Panc1 (cell line): ENCODE results near the gene SDF2L1. TPM values are rescaled to one million over a fixed set of nuclear protein-coding genes. Genes with fewer than 3 reads are reported as not detected.

ENCODE experiments used
- ATAC-seq: fragments of 200-7000 bp; cut with Tn5 transposase; 2 replicates; pipeline ENCODE4 v1.9.1; 2020; ENCODE audit warnings: mild to moderate bottlenecking, moderate library complexity
- BruUV-seq: library from RNA; stranded (reverse); fragments of 400-500 nt; replicated peaks from 2 replicates; lab custom pipeline; 2021; lab: Mats Ljungman, UMichigan
- CTCF ChIA-PET: fragments of 300-600 bp; sonication (Branson Sonifier 250); formaldehyde crosslinking; loops from one replicate; lab custom pipeline; 2022; ENCODE audit warnings: antibody characterized with exemption; lab: Charles Lee
- POLR2A ChIA-PET: fragments of 300-600 bp; sonication (Branson Sonifier 250); formaldehyde crosslinking; loops from one replicate; lab custom pipeline; 2022; ENCODE audit warnings: antibody characterized with exemption; lab: Charles Lee
- DNase-seq: peaks from one replicate; pipeline ENCODE4 v3.0.0-alpha.2; 2010; ENCODE audit warnings: low read depth, low spot score
- H3K27ac ChIP-seq: 2 replicates; pipeline ENCODE4 v1.5.1; 2011; ENCODE audit warnings: mild to moderate bottlenecking, low read length, inconsistent platforms
- H3K27me3 ChIP-seq: fragments of 200-500 bp; sonication (Bioruptor generic); 2 replicates; pipeline ENCODE4 v1.6.0; 2014; ENCODE audit warnings: low read length, inconsistent platforms; ENCODE audit not compliant: control insufficient read depth, insufficient read depth
- H3K36me3 ChIP-seq: fragments of 200-500 bp; sonication (Bioruptor generic); 2 replicates; pipeline ENCODE4 v1.5.1; 2014; ENCODE audit warnings: inconsistent platforms, mild to moderate bottlenecking, low read length, moderate library complexity; ENCODE audit not compliant: control insufficient read depth, insufficient read depth
- H3K4me1 ChIP-seq: 2 replicates; pipeline ENCODE4 v1.5.1; 2011; ENCODE audit warnings: inconsistent platforms, mild to moderate bottlenecking, low read length, moderate library complexity; ENCODE audit not compliant: control insufficient read depth, insufficient read depth
- H3K4me3 ChIP-seq, 2 experiments: 2 replicates each; pipeline ENCODE4 v1.5.1; 2011 to 2012; ENCODE audit warnings: low read depth in 2 of 2, low read length in 2 of 2, mild to moderate bottlenecking in 2 of 2, inconsistent platforms in 1 of 2, moderate library complexity in 1 of 2
- H3K9me3 ChIP-seq: fragments of 200-500 bp; sonication (Bioruptor generic); 2 replicates; pipeline ENCODE4 v1.5.1; 2014; ENCODE audit warnings: low read depth, mild to moderate bottlenecking, inconsistent platforms, low read length, moderate library complexity; ENCODE audit not compliant: control insufficient read depth, insufficient read depth
- CTCF ChIP-seq: fragments of 450-650 bp; IDR thresholded peaks from 2 replicates; pipeline ENCODE4 v1.5.1; 2017; ENCODE audit warnings: mild to moderate bottlenecking
- POLR2AphosphoS5 ChIP-seq: IDR thresholded peaks from 2 replicates; pipeline ENCODE4 v1.6.1; 2012; ENCODE audit warnings: mild to moderate bottlenecking, low read depth, low read length, moderate library complexity
- SIN3A ChIP-seq: IDR thresholded peaks from 2 replicates; pipeline ENCODE4 v1.6.1; 2012; ENCODE audit warnings: low read depth, mild to moderate bottlenecking, low read length, moderate library complexity, borderline replicate concordance; ENCODE audit not compliant: insufficient read depth
- TCF7L2 ChIP-seq: IDR thresholded peaks from 2 replicates; pipeline ENCODE4 v1.6.1; 2011; ENCODE audit warnings: mild to moderate bottlenecking, low read depth, low read length, inconsistent platforms
- in situ Hi-C: cut with HindIII; loops from 2 replicates; pipeline ENCODE4 v1.10.0; 2016; ENCODE audit warnings: low sequenced_read_pairs, low pct_unique_long_range_greater_than_20kb
- intact Hi-C: fragments of 100-400 bp; cut with micrococcal nuclease; formaldehyde crosslinking; loops from one replicate; pipeline ENCODE4 v1.10.0; 2022; ENCODE audit not compliant: unreplicated experiment
- total RNA-seq: library from RNA; stranded (reverse); gene quantifications from one replicate; pipeline ENCODE4 v1.2.1, GENCODE V29; 2021; ENCODE audit not compliant: unreplicated experiment
- TF ChIP-seq, protein P1 (sequence below), 2 experiments: IDR thresholded peaks; 2 replicates each; pipeline ENCODE4 v1.6.1; 2011 to 2012; ENCODE audit warnings: low read depth in 2 of 2, control low read depth in 1 of 2, low read length in 1 of 2, mild to moderate bottlenecking in 1 of 2, moderate library complexity in 1 of 2; ENCODE audit not compliant: insufficient read depth in 1 of 2

SDF2L1 gene
- total RNA-seq, 1 experiment from 2014 or later: 66.0 TPM

DNA sequence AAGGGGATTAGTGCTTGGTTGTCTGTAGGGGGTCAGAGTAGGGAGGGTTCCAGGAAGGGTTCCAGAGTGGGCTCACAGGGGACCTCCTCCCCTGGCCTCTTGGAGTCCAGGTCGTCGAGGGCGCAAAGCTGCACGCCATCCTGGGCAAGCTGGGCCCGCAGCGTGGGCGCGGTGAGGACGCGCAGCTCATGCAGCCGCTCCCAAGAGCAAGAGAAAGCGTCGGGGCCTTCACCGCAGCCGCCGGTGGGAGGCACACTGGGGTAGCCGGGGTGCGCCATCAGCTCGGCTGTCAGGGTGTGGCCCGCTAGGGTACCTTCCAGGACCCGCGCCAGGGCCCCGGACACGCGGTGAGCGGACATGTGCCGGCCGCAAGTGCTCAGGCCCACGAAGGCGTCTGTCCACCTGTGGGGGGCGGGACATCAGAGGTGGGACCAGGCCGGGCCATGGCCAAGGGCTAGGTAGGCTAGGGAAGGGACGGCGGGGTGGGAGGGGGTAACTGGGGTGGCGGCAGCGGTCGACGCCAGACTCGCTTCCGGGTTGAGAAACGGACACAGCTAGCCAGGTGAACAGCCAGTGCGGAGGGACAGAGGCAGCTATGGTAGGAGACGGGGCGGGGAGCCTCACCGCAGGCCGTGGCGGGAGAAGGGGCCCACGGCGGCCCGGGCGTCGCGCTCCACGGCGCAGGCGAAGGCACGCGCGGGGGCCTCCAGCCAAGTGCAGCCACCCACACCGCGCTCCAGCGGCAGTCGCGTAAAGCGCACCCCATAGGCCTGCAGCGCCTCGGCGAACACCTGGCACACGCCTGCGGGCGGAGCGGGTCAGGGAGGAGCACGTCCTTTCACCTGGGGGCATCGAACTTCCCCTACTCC is 13.5 kb upstream of the SDF2L1 start:
- DNase-seq (no peak), ATAC-seq (peak; percentile 14)
- in situ Hi-C loops: no loop called here
- Histone ChIP-seq H3K27ac (peak overlapping the region; percentile 88), H3K27me3 (no peaks in the 10 kb centered on the region), H3K4me3 (peak overlapping the region; percentile 65 to 86), H3K36me3 (no peaks in the 10 kb centered on the region), H3K9me3 (no peaks in the 10 kb centered on the region), H3K4me1 (peaks cover 23% of the 10 kb centered on the region)
- TF ChIP-seq SIN3A (no peak), TCF7L2 (no peak), POLR2AphosphoS5 (no peak), CTCF (no peak)
- TF ChIP-seq, protein P1, sequence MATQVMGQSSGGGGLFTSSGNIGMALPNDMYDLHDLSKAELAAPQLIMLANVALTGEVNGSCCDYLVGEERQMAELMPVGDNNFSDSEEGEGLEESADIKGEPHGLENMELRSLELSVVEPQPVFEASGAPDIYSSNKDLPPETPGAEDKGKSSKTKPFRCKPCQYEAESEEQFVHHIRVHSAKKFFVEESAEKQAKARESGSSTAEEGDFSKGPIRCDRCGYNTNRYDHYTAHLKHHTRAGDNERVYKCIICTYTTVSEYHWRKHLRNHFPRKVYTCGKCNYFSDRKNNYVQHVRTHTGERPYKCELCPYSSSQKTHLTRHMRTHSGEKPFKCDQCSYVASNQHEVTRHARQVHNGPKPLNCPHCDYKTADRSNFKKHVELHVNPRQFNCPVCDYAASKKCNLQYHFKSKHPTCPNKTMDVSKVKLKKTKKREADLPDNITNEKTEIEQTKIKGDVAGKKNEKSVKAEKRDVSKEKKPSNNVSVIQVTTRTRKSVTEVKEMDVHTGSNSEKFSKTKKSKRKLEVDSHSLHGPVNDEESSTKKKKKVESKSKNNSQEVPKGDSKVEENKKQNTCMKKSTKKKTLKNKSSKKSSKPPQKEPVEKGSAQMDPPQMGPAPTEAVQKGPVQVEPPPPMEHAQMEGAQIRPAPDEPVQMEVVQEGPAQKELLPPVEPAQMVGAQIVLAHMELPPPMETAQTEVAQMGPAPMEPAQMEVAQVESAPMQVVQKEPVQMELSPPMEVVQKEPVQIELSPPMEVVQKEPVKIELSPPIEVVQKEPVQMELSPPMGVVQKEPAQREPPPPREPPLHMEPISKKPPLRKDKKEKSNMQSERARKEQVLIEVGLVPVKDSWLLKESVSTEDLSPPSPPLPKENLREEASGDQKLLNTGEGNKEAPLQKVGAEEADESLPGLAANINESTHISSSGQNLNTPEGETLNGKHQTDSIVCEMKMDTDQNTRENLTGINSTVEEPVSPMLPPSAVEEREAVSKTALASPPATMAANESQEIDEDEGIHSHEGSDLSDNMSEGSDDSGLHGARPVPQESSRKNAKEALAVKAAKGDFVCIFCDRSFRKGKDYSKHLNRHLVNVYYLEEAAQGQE (IDR thresholded peaks at IDR 0.05; ENCODE audit: insufficient read depth in 1 of 2, low read depth in 2 of 2, low read length in 1 of 2): no peak
- intact Hi-C loops: no loop called here
- POLR2A ChIA-PET: interaction anchor here (0.6 to 0.7 kb wide), 2 partner anchors 18 to 72 kb away, joined by 3 to 5 read pairs; no protein-coding TSS in a partner anchor
- CTCF ChIA-PET: interaction anchor here (0.6 to 1.7 kb wide), 5 partner anchors 11 to 728 kb away, joined by 3 to 12 read pairs (median 4); partner anchors contain the start of gene SDF2L1
- no TSS peak for BruUV-seq

- peak; percentile 92 for ATAC-seq
- H3K27ac ChIP-seq: peak within 1 kb of the TSS; percentile 88
- POLR2A ChIA-PET: interaction anchor here (0.6 to 0.7 kb wide), 3 partner anchors 17 to 161 kb away, joined by 3 to 9 read pairs (median 5); no protein-coding TSS in a partner anchor
- H3K9me3 ChIP-seq: no peaks in the 10 kb centered on the region
- intact Hi-C loops (no loop called here), in situ Hi-C loops (no loop called here)
- H3K4me3 ChIP-seq: peak within 1 kb of the TSS; percentile 65 to 86
- no peak for TF ChIP-seq SIN3A
- TF ChIP-seq POLR2AphosphoS5: peak; percentile 64
- TF ChIP-seq CTCF: no peak; the same call in 1 of the 2 replicates
- no peak for TF ChIP-seq TCF7L2
- TF ChIP-seq, protein P1 (IDR thresholded peaks at IDR 0.05; ENCODE audit: insufficient read depth in 1 of 2, low read depth in 2 of 2, low read length in 1 of 2): 0 out of 4 replicates have a peak, but pooled peaks of 1 of the 2 experiments have one; percentile 5
- BruUV-seq: TSS peak; percentile 90
- DNase-seq: peak; percentile 68
- CTCF ChIA-PET: interaction anchor here (0.6 to 1.7 kb wide), 5 partner anchors 10 to 729 kb away, joined by 3 to 12 read pairs (median 4); partner anchors contain the start of gene SDF2L1
- peaks cover 15% of the 10 kb centered on the region for H3K4me1 ChIP-seq
- no peaks in the 10 kb centered on the region for H3K36me3 ChIP-seq
- H3K27me3 ChIP-seq: no peaks in the 10 kb centered on the region
Measured at GRCh38 chr22:21629255-21630149, 12.6 kb upstream of the SDF2L1 start, which contains the start of gene YDJC. Gene YDJC, minus strand, starts transcription at chr22:21630022. Its CDS starts 8 bp downstream, at chr22:21630014.
